Measurements from ENCODE around the gene FDX1. TPM values are rescaled to one million over a fixed set of nuclear protein-coding genes. Genes with fewer than 3 reads are reported as not detected.
A peak's percentile ranks its signal among the peaks of the same experiment; 100 is the strongest.

FDX1 gene
- total and polyA plus RNA-seq, 2 of the 13 experiments (the other 11 are each of a cell fraction or from before 2014, with no cell fraction given), result 4.5 to 13.1 TPM

GRCh38 chr11:110429731-110430266, at the start of gene FDX1 (continued):
- no peak for TF ChIP-seq NR1H2 (CRISPR knock-in tag; IDR thresholded peaks at IDR 0.05; ENCODE audit: borderline replicate concordance, low read depth)
- 0 out of 2 replicates have a peak, but pooled peaks have one; percentile 30 for TF ChIP-seq ELK4 (CRISPR knock-in tag; IDR thresholded peaks at IDR 0.05; ENCODE audit: borderline replicate concordance)
- TF ChIP-seq KDM1A (CRISPR knock-in tag; IDR thresholded peaks at IDR 0.05), result no peak
- TF ChIP-seq SETDB1 (CRISPR knock-in tag; IDR thresholded peaks at IDR 0.05; ENCODE audit: borderline replicate concordance), result no peak
- TF ChIP-seq ZNF766 (CRISPR knock-in tag; IDR thresholded peaks at IDR 0.05; ENCODE audit: borderline replicate concordance), result peak; percentile 82; the same call in 1 of the 2 replicates
- no peak for TF ChIP-seq ZNF549 (CRISPR knock-in tag; IDR thresholded peaks at IDR 0.05)
- no peak for TF ChIP-seq ZNF296 (CRISPR knock-in tag; conservative IDR thresholded peaks at IDR 0.05)
- no peak for TF ChIP-seq SP1 (IDR thresholded peaks at IDR 0.05)
- TF ChIP-seq SP1 (CRISPR knock-in tag; IDR thresholded peaks at IDR 0.05), result 0 out of 2 replicates have a peak, but pooled peaks have one; percentile 52
- TF ChIP-seq ZFP91 (CRISPR knock-in tag; IDR thresholded peaks at IDR 0.05; ENCODE audit: borderline replicate concordance), result peak; percentile 69; the same call in 1 of the 2 replicates
- peak; percentile 60 for TF ChIP-seq MYC (CRISPR knock-in tag; IDR thresholded peaks at IDR 0.05; ENCODE audit: borderline replicate concordance)
- TF ChIP-seq PPARG (CRISPR knock-in tag; conservative IDR thresholded peaks at IDR 0.05), result 0 out of 2 replicates have a peak, but pooled peaks have one; percentile 15
- TF ChIP-seq TOPORS (CRISPR knock-in tag; IDR thresholded peaks at IDR 0.05), result 0 out of 2 replicates have a peak, but pooled peaks have one; percentile 16
- TF ChIP-seq KDM5B (CRISPR knock-in tag; IDR thresholded peaks at IDR 0.05; ENCODE audit: borderline replicate concordance), result no peak
- TF ChIP-seq ZNF3 (CRISPR knock-in tag; IDR thresholded peaks at IDR 0.05), result no peak
- no peak for TF ChIP-seq ZNF672 (CRISPR knock-in tag; IDR thresholded peaks at IDR 0.05)
- TF ChIP-seq RORA (CRISPR knock-in tag; IDR thresholded peaks at IDR 0.05), result no peak
- no peak for TF ChIP-seq MTF2 (CRISPR knock-in tag; IDR thresholded peaks at IDR 0.05; ENCODE audit: borderline replicate concordance)
- TF ChIP-seq, protein P1, sequence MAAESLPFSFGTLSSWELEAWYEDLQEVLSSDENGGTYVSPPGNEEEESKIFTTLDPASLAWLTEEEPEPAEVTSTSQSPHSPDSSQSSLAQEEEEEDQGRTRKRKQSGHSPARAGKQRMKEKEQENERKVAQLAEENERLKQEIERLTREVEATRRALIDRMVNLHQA (CRISPR knock-in tag; IDR thresholded peaks at IDR 0.05), result no peak
- no peak for TF ChIP-seq ATF7 (IDR thresholded peaks at IDR 0.05)
- no peak for TF ChIP-seq ATF7 (CRISPR knock-in tag; IDR thresholded peaks at IDR 0.05)
- no peak for TF ChIP-seq ZNF7 (CRISPR knock-in tag; IDR thresholded peaks at IDR 0.05)
- TF ChIP-seq ZNF382 (CRISPR knock-in tag; IDR thresholded peaks at IDR 0.05; ENCODE audit: borderline replicate concordance), result no peak
- TF ChIP-seq, protein P2, sequence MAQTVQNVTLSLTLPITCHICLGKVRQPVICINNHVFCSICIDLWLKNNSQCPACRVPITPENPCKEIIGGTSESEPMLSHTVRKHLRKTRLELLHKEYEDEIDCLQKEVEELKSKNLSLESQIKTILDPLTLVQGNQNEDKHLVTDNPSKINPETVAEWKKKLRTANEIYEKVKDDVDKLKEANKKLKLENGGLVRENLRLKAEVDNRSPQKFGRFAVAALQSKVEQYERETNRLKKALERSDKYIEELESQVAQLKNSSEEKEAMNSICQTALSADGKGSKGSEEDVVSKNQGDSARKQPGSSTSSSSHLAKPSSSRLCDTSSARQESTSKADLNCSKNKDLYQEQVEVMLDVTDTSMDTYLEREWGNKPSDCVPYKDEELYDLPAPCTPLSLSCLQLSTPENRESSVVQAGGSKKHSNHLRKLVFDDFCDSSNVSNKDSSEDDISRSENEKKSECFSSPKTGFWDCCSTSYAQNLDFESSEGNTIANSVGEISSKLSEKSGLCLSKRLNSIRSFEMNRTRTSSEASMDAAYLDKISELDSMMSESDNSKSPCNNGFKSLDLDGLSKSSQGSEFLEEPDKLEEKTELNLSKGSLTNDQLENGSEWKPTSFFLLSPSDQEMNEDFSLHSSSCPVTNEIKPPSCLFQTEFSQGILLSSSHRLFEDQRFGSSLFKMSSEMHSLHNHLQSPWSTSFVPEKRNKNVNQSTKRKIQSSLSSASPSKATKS (CRISPR knock-in tag; IDR thresholded peaks at IDR 0.05), result no peak
- TF ChIP-seq, protein P3, sequence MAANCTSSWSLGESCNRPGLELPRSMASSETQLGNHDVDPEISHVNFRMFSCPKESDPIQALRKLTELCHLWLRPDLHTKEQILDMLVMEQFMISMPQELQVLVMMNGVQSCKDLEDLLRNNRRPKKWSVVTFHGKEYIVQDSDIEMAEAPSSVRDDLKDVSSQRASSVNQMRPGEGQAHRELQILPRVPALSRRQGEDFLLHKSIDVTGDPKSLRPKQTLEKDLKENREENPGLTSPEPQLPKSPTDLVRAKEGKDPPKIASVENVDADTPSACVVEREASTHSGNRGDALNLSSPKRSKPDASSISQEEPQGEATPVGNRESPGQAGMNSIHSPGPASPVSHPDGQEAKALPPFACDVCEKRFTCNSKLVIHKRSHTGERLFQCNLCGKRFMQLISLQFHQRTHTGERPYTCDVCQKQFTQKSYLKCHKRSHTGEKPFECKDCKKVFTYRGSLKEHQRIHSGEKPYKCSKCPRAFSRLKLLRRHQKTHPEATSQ (CRISPR knock-in tag; IDR thresholded peaks at IDR 0.05; ENCODE audit: borderline replicate concordance), result no peak
- TF ChIP-seq MTA1 (CRISPR knock-in tag; IDR thresholded peaks at IDR 0.05; ENCODE audit: borderline replicate concordance), result no peak

All from HepG2 (cell line).